NCI-H1694 (cell line): Measurements from ENCODE around the gene IL21R.
"Not testable (repeated sequence)": the region's sequence is repeated elsewhere in the genome, so short reads cannot be mapped to it uniquely, and the experiment has no call there.

Source experiments
- DNase-seq: peaks from one replicate; lab custom pipeline; 2025; lab: John Stamatoyannopoulos, UW

Gene IL21R

GRCh38 chr16:27445502-27446175 is 43.7 kb downstream of the IL21R start:
- DNase-seq, result no peak

- DNase-seq, result no peak
Observed at GRCh38 chr16:27446721-27447120, 44.7 kb downstream of the IL21R start.

DNA sequence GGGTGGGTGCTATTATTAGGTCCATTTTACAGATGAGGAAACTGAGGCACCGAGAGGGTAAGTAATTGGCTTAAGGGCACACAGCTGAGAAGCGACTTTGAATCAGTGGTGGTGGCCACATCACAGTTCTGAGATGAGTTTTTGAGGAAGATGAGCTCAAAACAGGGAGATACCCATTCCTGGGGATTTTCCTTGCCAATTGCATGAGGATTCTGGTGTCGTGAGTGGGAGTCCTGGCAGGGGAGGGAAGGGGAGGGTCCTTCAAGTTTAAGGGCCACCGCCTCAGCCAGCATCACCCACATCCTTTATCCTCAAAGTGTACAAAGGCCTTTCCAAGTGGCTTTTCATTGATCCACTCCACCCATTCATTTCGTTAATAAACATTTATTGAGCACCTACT is 45.3 kb downstream of the IL21R start:
- DNase-seq, result no peak

DNA sequence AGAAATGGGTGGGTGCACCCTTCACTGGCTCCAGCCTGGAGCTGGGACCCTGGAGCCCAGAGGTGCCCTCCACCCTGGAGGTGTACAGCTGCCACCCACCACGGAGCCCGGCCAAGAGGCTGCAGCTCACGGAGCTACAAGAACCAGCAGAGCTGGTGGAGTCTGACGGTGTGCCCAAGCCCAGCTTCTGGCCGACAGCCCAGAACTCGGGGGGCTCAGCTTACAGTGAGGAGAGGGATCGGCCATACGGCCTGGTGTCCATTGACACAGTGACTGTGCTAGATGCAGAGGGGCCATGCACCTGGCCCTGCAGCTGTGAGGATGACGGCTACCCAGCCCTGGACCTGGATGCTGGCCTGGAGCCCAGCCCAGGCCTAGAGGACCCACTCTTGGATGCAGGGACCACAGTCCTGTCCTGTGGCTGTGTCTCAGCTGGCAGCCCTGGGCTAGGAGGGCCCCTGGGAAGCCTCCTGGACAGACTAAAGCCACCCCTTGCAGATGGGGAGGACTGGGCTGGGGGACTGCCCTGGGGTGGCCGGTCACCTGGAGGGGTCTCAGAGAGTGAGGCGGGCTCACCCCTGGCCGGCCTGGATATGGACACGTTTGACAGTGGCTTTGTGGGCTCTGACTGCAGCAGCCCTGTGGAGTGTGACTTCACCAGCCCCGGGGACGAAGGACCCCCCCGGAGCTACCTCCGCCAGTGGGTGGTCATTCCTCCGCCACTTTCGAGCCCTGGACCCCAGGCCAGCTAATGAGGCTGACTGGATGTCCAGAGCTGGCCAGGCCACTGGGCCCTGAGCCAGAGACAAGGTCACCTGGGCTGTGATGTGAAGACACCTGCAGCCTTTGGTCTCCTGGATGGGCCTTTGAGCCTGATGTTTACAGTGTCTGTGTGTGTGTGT is 46.8 kb downstream of the IL21R start:
- DNase-seq, result no peak

DNA sequence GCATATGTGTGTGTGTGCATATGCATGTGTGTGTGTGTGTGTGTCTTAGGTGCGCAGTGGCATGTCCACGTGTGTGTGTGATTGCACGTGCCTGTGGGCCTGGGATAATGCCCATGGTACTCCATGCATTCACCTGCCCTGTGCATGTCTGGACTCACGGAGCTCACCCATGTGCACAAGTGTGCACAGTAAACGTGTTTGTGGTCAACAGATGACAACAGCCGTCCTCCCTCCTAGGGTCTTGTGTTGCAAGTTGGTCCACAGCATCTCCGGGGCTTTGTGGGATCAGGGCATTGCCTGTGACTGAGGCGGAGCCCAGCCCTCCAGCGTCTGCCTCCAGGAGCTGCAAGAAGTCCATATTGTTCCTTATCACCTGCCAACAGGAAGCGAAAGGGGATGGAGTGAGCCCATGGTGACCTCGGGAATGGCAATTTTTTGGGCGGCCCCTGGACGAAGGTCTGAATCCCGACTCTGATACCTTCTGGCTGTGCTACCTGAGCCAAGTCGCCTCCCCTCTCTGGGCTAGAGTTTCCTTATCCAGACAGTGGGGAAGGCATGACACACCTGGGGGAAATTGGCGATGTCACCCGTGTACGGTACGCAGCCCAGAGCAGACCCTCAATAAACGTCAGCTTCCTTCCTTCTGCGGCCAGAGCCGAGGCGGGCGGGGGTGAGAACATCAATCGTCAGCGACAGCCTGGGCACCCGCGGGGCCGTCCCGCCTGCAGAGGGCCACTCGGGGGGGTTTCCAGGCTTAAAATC is 47.6 kb downstream of the IL21R start:
- DNase-seq, result no peak

DNA sequence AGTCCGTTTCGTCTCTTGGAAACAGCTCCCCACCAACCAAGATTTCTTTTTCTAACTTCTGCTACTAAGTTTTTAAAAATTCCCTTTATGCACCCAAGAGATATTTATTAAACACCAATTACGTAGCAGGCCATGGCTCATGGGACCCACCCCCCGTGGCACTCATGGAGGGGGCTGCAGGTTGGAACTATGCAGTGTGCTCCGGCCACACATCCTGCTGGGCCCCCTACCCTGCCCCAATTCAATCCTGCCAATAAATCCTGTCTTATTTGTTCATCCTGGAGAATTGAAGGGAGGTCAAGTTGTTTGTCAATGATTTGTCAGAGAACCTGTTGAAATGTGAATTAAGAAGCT is 48.2 kb downstream of the IL21R start:
- no peak for DNase-seq

DNA sequence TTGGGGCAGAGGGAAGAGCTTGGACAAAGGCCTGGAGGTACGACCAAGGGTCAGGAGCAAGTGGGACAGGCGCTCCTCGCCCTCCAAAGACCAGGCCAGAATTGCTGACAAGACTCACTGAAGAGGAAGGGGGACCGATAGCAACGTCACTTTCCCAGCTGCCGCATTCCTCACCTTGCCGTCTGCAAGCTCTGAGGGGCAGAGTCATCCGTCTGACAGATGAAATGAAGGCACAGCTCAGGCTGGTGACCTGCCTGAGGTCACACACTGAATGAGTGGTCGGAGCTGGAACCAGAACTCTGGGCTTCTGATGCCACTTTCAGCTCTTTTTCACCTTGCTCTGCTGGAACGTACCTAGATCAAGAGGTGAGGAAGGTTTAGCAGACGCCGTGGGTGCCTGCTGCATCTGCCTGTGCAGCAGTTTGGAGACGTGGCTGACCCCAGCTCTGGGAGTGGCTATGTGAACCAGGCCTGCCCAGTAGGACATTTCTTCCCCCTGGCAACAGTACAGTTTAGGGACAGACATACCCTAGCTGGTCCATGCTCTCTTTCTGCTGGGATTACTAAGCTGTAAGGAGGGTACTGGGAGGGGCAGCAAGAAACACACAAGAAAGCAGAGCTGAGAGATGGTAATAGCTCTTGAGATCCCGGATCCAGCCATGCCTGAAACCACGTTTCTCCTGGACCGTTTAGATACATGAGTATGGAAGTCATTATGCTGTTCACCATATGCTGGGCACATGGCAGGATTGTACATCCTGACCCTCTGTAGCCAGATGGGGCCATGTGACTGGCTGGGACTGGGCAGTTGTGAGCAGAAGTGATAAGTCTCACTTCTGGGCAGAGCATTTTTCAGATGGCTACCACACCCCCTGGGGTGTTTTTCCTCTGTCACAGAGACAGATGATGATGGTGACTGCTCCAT is 50.9 kb downstream of the IL21R start:
- no peak for DNase-seq

- DNase-seq, result no peak
Observed at GRCh38 chr16:27453494-27453825, 51.5 kb downstream of the IL21R start.

GRCh38 chr16:27455700-27456099 is 53.7 kb downstream of the IL21R start:
- DNase-seq, result no peak

GRCh38 chr16:27457605-27457900 is 55.6 kb downstream of the IL21R start:
- DNase-seq, result not testable (repeated sequence)

DNA sequence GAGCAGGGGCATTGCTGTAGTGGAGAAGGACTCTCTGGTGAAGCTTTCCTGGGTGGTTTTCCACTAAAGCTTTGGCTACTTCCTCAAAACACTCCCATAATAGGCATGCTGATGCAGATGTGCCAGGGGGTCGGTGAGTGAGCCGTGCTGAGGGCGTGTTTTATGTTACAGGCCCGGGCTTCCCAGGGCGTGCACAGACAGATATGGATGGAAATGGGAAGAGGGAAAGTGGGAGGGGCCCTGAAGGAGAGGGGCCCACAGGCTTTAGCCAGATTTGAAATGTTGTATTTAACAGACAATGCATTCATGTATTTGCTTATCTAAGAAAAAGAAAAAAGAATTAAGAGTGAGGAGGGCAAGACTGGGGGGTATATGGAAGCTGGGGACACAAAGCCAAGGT is 56.3 kb downstream of the IL21R start:
- no peak for DNase-seq

DNA sequence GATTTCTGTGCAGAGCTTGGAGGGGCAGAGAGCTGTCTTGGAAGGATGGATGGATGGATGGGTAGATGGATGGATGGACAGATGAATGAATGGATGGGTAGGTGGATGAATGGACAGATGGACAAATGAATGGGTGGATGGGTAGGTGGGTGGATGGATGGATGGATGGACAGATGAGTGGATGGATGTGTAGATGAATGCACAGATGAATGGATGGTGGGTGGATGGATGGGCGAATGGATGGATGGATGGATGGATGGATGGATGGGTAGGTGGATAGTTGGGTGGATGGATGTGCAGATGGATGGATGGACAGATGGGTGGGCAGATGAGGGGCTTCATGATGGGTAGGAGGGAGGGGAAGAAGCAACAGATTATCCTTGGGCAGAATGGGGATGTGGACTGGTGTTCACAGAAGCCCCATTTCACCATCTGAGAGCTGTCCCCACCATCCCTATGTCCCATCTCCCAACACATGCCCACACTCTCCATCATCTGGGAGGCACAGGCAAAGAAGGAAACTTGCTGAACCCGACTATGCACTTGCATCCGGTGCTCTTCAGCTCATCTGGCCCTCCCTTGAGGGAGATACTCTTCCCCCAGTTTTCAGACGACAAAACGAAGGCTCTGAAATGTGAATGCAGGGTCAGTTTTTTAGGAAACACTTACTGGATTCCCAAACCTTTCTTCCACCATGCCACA is 57.2 kb downstream of the IL21R start:
- no peak for DNase-seq

GRCh38 chr16:27460213-27460612 is 58.2 kb downstream of the IL21R start:
- DNase-seq, result no peak

DNA sequence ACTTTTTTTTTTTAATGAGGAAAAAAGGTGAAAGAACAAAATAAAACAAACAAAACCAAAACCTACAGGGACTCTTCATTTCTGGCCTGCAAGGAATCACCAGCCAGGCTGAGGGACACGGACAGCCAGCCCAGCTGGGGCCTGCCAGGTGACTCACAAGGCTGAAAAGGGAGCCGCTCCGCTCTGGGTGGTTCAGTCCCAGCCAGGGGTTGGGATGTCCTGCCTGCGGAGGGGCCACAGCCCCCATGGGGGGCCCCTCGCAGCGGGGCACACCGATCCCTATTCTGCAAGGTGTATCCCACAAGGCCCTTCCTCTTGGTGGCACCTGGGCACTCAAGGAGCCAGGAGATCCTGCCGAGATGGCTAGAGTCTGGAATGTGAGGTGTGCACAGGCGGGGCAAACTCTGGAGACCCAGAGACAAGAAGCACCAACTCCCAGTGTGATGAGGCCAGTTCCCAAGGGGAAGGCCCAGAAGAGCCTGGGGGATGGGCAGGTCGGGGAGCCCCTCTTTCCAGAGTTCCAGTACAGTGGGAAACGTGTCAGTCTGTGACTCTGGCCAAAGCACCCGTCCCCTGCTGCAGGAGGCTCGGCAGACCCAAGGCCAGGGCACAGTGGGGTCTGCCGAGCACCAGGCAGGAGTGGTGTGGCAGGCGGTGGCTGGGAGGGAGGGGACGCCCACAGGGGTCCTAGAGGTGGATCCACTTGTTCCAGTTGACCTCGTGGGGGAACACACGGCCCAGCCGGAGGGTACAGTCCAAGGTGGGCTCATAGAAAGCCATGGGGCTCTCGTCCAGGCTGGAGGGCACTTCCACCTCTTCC is 58.9 kb downstream of the IL21R start:
- no peak for DNase-seq

DNA sequence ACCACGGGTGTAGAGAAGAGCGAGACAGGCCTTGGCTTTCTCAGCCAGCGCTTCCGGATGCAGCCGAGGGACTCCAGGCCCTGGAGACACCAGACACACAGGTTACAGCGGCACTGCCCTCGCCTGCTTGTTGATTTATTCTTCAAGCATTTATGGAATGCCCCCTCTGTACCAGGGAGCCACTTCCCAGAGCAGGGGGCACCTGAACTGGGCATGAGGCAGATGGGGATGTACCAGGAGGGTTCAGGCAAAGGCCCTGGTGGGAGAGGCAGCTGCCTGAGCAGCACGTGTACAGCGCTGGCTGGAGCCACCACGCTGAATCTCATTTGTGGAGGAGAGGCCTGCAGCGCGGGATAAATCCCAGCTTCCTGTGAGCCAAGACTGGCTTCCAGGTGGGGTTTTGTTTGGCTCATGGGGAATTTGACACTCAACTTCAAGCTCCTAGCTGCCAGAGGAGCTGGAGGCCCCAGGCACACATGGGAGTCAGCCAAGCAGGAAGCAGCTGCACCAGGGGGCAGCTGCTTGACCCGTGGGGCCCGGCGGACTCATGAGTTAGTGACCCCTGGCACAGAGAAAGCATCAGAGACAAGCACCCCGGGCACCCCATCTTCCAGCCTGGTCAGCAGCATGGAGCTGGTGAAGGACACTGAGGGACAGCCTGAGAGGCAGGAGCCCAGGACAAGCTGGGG is 59.7 kb downstream of the IL21R start:
- no peak for DNase-seq

DNA sequence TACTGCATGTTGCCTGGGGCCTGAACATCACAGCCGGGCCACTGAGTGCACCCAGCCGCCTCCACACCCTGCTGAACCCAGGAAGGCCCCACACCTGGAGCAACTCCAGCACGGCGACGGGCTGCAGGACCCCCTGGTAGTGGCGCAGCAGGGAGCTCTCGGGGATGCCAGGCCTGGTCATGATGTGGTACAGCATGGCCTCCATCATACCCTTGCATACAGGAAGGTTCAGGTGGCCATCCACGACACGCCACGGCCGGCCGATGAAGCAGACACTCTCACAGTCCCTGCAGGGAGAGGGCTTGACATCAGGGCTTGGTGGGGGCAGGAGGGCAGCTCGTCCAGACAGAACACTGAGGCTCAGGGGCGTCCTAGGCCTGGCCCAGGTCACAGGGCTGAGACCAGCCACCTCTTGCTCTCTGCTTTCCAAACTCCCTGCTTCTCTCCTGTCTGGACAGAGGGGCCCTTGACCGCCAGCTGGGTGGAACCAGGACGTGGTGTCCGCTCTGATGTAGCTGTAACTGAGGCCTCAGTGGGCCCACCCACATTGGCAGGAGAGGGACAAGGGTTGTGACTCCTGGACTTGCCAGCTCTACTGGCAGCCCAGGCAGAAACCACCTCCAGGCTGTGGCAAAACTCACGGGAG is 60.3 kb downstream of the IL21R start:
- DNase-seq, result no peak

DNA sequence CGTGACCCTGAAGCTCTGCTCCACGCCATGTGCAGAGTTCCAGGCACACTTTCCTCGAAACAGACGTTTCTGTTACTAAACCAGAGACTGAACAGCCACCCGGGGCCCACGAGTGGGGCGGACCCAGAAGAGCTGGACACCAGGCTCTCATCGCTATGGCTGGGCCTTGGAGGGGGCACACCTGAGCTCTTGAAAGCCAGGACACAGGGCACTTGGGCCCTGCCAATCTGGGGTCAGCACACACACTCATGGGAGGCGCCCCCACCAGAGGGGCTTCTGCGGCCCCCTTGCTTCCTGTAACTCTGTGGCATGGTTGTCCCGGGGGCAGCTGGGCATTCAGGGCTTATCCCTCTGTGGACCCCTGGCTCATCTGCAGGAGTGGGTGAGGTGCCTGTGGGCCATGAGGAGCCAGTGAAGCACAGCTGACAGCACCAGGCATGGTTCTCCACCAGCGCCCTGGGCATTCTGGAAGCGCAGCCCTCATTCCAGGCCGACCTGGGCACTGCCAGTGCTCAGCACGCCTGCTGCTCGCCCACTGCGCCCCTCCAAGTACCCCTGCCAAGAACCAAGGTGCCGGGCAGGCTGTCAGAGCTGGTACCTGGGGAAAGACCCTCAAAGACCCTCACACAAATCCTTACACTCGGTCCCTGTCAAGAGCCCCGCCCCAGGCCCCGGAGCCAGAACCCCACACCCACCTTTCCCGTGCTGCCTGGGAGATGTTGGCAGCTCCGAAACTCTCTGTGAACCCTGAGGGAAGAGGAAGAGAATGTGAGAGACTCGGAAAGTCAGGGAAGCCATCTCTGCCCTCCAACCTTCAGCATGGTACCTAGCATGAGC is 61.1 kb downstream of the IL21R start:
- no peak for DNase-seq

DNA sequence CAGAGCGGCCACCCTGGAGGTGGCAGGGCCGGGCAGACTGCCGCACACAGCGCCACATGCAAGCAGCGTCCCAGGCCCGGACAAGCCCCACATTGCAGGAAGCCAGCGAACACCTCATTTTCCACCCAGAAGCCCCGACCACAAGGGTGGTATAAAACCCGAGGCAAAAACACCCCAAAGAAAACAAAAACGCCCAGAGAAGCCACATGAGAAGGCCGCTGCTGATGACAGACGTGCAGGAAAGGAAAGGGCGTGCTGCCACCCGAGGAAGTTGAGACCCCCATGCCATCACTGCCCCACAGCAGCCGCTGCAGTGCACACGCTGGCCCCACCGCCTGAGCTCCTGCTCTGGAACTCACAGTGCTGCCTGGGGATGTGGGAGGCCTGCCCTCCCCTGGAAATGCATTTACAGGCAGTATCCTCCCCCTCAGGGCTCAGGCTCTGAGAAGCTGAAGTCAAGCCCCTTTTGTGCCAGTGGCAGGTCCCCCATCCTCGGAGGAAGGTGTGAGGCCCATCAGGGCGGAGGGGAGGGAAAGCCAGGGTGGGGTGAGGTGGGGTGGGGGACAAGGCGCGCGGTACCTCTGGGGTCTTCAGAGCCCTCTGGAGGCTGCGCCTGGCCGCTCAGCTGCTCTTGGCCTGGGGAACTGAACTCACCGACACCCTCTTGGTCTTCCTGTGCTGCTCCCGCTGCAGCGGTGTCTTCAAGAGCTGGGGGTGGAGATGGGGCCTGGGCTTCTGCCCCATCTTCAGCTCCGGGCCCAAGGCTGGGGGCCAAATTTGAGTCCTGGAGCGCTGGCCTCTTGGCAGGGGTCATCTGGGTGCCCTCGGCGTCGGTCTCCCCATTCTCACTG is 62.0 kb downstream of the IL21R start:
- DNase-seq, result no peak
